Gastroesophageal sphincter (tissue), 4 donors: Measurements from ENCODE around the gene IRF2BP2. TPM values are rescaled to one million over a fixed set of nuclear protein-coding genes. Genes with fewer than 3 reads are reported as not detected.

Experiments used
- ATAC-seq: fragments of 150-250 bp; one replicate; pipeline ENCODE4 v1.9.1; 2016; ENCODE audit warnings: mild to moderate bottlenecking, moderate library complexity
- H3K27ac ChIP-seq, 4 donors: fragments of 200-600 bp; sonication (generic) in 3 of 4; 1 replicate in 3 of 4; 2 replicates in 1 of 4; pipeline ENCODE4 v1.5.1; 2016 to 2019
- H3K27me3 ChIP-seq: fragments of 200-600 bp; sonication (generic); one replicate; pipeline ENCODE4 v1.5.1; 2019
- H3K36me3 ChIP-seq, 2 donors: fragments of 200-600 bp; sonication (generic); one replicate each; pipeline ENCODE4 v1.5.1; 2019; ENCODE audit warnings: control low read depth in 1 of 2
- H3K4me1 ChIP-seq, 3 donors: fragments of 200-600 bp; sonication (generic); 1 replicate in 2 of 3; 2 replicates in 1 of 3; pipeline ENCODE4 v1.5.1; 2016 to 2019; ENCODE audit warnings: control low read depth in 2 of 3
- H3K4me3 ChIP-seq, 2 donors: fragments of 200-600 bp; sonication (generic); one replicate each; pipeline ENCODE4 v1.5.1; 2019; ENCODE audit warnings: mild to moderate bottlenecking in 1 of 2, moderate library complexity in 1 of 2
- H3K9me3 ChIP-seq, 3 donors: fragments of 200-600 bp; sonication (generic); one replicate each; pipeline ENCODE4 v1.5.1; 2017 to 2019; ENCODE audit warnings: control low read depth in 2 of 3
- EP300 ChIP-seq: sonication (generic); formaldehyde crosslinking; IDR thresholded peaks from one replicate; pipeline ENCODE4 v1.6.1; 2017; ENCODE audit warnings: antibody characterized with exemption, mild to moderate bottlenecking
- POLR2A ChIP-seq, 2 donors: fragments of 450-650 bp; IDR thresholded peaks; one replicate each; pipeline ENCODE4 v1.6.1; 2017; ENCODE audit warnings: antibody characterized with exemption in 2 of 2, mild to moderate bottlenecking in 2 of 2, moderate library complexity in 1 of 2
- POLR2AphosphoS5 ChIP-seq: sonication (generic); formaldehyde crosslinking; IDR thresholded peaks from one replicate; pipeline ENCODE4 v1.6.1; 2017; ENCODE audit warnings: antibody characterized with exemption
- WGBS, 2 donors: methylation state at CpG; one replicate each; pipeline ENCODE4 v1.1.5; 2018; ENCODE audit warnings: low coverage in 1 of 2; 5-methylcytosine and 5-hydroxymethylcytosine counted together
- total RNA-seq, 4 donors: library from RNA; depleted of rRNA; stranded (reverse); fragments of >200 nt; gene quantifications; one replicate each; pipeline ENCODE4 v1.1.0, GENCODE V29; 2016
- TF ChIP-seq, protein P1 (sequence below), 4 experiments: fragments of 200-600 bp in 2 of 4; fragments of 450-650 bp in 2 of 4; sonication (generic) in 1 of 4; IDR thresholded peaks; one replicate each; pipeline ENCODE4 v1.5.1; 2017 to 2019; ENCODE audit warnings: antibody characterized with exemption in 4 of 4, mild to moderate bottlenecking in 2 of 4, moderate library complexity in 2 of 4

The IRF2BP2 gene
- total RNA-seq, 4 donors from 2014 or later = 70.1 to 107 (median 104) TPM

GRCh38 chr1:234582681-234583301 lies 27.2 kb downstream of the IRF2BP2 start:
- H3K4me3 ChIP-seq = no peak overlapping the region
- H3K4me1 ChIP-seq = peaks cover 16 to 60% (median 26%) of the 10 kb centered on the region in 3 donors
- TF ChIP-seq POLR2AphosphoS5 = peak; percentile 30
- TF ChIP-seq EP300 = no peak
- H3K27ac ChIP-seq = peak overlapping the region; percentile 72 to 86 (median 82)
- no peaks in the 10 kb centered on the region for H3K36me3 ChIP-seq
- no peak for ATAC-seq
- H3K27me3 ChIP-seq = no peaks in the 10 kb centered on the region
- WGBS, 2 donors = 17 to 23% methylated on average over 7 to 8 of the region's 9 CpGs
- no peaks in the 10 kb centered on the region for H3K9me3 ChIP-seq

- no peak overlapping the region for H3K4me3 ChIP-seq
- no peaks in the 10 kb centered on the region for H3K36me3 ChIP-seq
These were observed 27.8 kb downstream of the IRF2BP2 start for GRCh38 chr1:234582186-234582585.

DNA sequence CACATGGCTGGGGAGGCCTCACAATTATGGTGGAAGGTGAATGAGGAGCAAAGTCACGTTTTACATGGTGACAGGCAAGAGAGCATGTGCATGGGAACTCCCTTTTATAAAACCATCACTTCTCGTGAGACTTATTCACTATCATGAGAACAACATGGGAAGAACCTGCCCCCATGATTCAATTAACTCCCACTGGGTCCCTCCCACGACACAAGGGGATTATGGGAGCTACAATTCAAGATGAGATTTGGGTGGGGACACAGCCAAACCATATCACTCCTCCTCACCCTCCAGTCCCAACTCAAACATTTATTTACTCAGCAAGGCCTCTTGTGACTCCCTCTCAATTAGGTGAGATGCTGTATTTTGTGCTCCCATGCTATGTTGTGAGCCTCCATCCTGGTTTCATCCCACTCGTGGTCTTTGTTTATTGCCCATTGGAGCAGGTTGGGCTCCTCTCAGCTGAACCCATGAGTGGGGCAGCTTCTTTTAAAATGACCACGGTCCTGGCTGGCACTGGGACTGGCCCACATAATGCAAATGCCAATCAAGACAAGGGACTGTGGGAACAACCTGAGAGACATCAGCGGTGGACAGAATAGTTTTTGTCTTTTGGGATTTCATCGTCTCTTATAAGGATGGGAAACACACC lies 28.8 kb downstream of the IRF2BP2 start:
- ATAC-seq = no peak
- H3K27ac ChIP-seq = peak overlapping the region in 3 of 4 donors; percentile 4 to 86 (median 83)
- WGBS, 2 donors = 72 to 100% methylated on average over 1 to 6 of the region's 7 CpGs

More at GRCh38 chr1:234582186-234582585, 27.8 kb downstream of the IRF2BP2 start:
- Histone ChIP-seq H3K27me3 (no peaks in the 10 kb centered on the region), H3K4me1 (peaks cover 16 to 58% (median 26%) of the 10 kb centered on the region in 3 donors), H3K27ac (peak overlapping the region; percentile 72 to 86 (median 82)), H3K9me3 (no peaks in the 10 kb centered on the region)
- 41 to 60% methylated on average over 5 to 6 of the region's 8 CpGs for WGBS, 2 donors
- TF ChIP-seq POLR2AphosphoS5 (no peak), EP300 (no peak), POLR2A (IDR thresholded peaks at IDR 0.05) (no peak)
- TF ChIP-seq, protein P1, sequence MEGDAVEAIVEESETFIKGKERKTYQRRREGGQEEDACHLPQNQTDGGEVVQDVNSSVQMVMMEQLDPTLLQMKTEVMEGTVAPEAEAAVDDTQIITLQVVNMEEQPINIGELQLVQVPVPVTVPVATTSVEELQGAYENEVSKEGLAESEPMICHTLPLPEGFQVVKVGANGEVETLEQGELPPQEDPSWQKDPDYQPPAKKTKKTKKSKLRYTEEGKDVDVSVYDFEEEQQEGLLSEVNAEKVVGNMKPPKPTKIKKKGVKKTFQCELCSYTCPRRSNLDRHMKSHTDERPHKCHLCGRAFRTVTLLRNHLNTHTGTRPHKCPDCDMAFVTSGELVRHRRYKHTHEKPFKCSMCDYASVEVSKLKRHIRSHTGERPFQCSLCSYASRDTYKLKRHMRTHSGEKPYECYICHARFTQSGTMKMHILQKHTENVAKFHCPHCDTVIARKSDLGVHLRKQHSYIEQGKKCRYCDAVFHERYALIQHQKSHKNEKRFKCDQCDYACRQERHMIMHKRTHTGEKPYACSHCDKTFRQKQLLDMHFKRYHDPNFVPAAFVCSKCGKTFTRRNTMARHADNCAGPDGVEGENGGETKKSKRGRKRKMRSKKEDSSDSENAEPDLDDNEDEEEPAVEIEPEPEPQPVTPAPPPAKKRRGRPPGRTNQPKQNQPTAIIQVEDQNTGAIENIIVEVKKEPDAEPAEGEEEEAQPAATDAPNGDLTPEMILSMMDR (IDR thresholded peaks at IDR 0.05) = no peak
- no peak for ATAC-seq

DNA sequence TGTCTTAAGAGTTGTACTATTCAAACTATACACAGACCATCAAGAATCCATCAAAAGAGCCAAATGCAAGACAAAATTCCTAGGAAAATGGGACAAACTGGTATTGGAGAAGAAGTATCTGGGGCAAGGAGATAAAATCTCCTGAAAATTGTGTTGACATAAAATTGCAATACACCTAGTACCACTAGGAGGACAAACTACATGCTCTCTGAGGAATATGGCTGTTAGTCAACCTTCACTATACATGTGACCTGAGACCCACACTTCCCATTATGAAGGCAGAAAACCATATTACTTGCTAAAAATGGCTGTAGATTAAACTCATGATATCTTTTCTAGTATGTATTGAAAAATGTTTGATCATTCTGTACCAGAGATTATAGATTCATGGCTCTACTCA lies 30.0 kb downstream of the IRF2BP2 start:
- H3K27me3 ChIP-seq = no peaks in the 10 kb centered on the region
- no peak overlapping the region for H3K27ac ChIP-seq
- TF ChIP-seq, protein P1 (IDR thresholded peaks at IDR 0.05) = peak in 2 of 4 experiments; percentile 21 to 35
- TF ChIP-seq POLR2A (IDR thresholded peaks at IDR 0.05) = no peak
- no peaks in the 10 kb centered on the region for H3K9me3 ChIP-seq
- peaks cover 12 to 35% (median 22%) of the 10 kb centered on the region in 3 donors for H3K4me1 ChIP-seq
- no peak for ATAC-seq
- H3K36me3 ChIP-seq = no peaks in the 10 kb centered on the region
- H3K4me3 ChIP-seq = no peak overlapping the region

More for the DNA sequence above, 28.8 kb downstream of the IRF2BP2 start:
- Histone ChIP-seq H3K36me3 (no peaks in the 10 kb centered on the region), H3K9me3 (no peaks in the 10 kb centered on the region), H3K27me3 (no peaks in the 10 kb centered on the region), H3K4me3 (no peak overlapping the region), H3K4me1 (peaks cover 16 to 48% (median 26%) of the 10 kb centered on the region in 3 donors)
- TF ChIP-seq POLR2A (IDR thresholded peaks at IDR 0.05) (no peak), EP300 (no peak), POLR2AphosphoS5 (no peak)
- TF ChIP-seq, protein P1 (IDR thresholded peaks at IDR 0.05) = no peak

GRCh38 chr1:234578735-234579134 lies 31.2 kb downstream of the IRF2BP2 start:
- H3K27me3 ChIP-seq = no peaks in the 10 kb centered on the region
- H3K27ac ChIP-seq = no peak overlapping the region
- WGBS, 2 donors = 81 to 88% methylated on average over 6 to 8 of the region's 8 CpGs
- no peaks in the 10 kb centered on the region for H3K36me3 ChIP-seq
- H3K4me3 ChIP-seq = no peak overlapping the region
- TF ChIP-seq EP300 (no peak), POLR2AphosphoS5 (no peak), POLR2A (IDR thresholded peaks at IDR 0.05) (no peak)
- TF ChIP-seq, protein P1 (IDR thresholded peaks at IDR 0.05) = no peak
- no peak for ATAC-seq
- no peaks in the 10 kb centered on the region for H3K9me3 ChIP-seq
- peaks cover 6 to 28% (median 11%) of the 10 kb centered on the region in 3 donors for H3K4me1 ChIP-seq
